GM21619 (cell line): Measurements from ENCODE around the gene OMA1.

Experiments
- ATAC-seq: cut with Tn5 transposase; IDR thresholded peaks from one replicate; pipeline ENCODE4 v1.9.1; 2021; ENCODE audit not compliant: unreplicated experiment

The OMA1 gene

DNA sequence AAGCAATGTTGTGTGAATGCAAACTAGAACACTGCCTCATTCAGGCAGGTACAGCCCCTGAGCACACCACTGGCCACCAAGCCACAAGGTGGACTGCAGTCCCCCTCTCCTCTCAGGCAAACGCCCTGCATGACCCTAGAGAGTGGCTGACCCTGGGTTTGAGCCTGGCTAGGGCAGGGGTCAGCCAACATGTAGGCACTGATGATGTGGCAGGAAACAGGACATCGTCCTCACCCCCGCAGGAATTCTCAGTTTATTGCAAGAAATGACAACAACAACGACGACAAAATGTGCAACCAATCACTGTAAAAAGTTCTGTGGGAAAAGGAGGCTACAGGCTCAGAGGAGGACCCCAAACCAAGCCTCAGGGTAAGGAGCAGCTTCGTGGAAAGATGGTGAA, 81.3 kb downstream of the OMA1 start:
- ATAC-seq = no peak

DNA sequence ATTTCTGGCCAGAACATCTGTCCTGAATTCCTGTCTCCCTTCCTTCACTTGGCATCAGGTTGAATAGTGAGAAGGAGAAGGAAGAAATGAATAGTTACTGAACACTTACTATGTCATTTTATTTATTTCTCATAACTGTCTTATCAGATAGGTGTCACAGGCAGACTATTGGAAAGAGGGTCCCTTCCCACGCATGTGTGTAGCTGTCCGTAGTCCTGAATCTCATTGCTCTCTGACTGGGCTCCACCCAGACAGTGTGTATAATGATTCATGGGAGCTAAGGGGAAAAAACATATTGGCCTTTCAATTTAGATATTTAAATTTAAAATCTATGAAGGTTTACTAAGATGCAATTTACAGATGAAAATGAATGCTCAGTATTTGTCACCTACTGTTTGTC, 86.1 kb downstream of the OMA1 start:
- ATAC-seq = no peak

- no peak for ATAC-seq
Measured at GRCh38 chr1:58459911-58460310, 86.6 kb downstream of the OMA1 start.

DNA sequence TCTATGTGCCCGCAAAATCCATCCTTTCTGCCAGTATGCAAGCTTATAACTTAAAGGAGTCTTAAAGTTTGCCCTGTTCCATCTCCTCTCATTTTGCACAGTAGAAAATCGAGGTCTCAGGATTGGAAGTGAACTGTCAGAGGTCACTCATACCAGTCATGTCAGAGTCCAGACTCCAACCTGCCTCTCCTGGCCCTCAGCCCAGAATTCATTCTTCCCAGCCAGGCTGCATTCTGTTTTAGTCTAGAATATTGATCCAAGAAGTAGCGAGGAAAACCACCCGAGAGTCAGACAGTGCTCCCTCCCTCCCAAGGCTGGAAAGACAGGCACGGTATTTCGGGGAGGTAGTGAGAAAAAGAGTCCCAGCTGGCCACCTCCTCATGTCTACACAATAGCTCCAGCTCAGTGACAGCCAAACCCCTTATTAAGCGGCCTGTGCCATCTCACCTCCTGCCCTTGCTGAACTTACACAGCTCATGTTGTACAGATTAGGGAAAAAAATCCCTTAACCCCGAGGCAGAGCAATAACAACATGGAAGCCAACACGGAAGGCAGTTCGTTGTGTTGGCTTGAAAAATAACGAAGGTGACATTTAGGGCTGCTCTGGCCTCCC, 89.4 kb downstream of the OMA1 start:
- ATAC-seq = no peak

GRCh38 chr1:58456470-58456869, 90.1 kb downstream of the OMA1 start:
- ATAC-seq = no peak

GRCh38 chr1:58454807-58455206, 91.7 kb downstream of the OMA1 start:
- ATAC-seq = no peak

DNA sequence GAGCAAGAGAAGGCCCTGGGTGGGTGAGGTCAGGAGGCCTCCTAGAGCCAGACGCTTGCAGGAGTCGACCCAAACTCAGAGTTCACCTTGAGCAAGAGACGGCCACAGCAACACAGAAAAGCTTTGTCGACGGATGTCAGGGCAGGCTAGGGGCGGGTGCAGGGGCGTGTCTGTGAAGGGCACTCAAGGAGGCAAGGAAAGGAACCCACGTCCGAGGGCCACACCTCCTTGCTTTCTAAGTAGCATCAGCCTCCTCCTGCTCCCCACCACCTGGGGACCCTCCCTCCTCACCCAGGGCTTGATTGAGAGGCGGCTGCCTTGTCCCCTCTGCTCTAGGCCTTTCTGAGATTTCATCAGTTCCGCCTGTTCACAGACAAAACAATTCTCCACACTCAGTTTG, 92.1 kb downstream of the OMA1 start:
- ATAC-seq = no peak

GRCh38 chr1:58451560-58452191, 94.8 kb downstream of the OMA1 start:
- no peak for ATAC-seq

- no peak for ATAC-seq
Measured at GRCh38 chr1:58447886-58448285, 98.6 kb downstream of the OMA1 start.

- ATAC-seq = no peak
Measured at GRCh38 chr1:58447042-58447441, 99.5 kb downstream of the OMA1 start.

DNA sequence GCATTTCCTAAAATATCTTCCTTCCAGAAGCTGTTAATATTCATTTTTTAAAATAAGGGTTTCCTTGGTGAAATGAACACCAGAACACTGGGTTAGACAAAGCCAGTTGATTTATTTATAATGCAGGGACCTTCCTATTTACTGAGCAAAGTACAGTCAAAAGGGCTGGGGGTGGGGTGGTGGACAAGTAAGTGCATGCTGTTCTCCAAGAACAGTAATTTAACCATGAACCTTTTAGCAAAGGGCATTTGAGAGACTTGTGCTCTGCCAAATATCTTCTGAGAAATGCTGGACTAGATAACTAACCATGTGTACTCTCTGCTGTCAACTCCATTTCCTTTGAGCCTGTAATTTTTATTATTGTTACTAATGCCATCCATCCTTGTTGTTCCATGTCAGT, 100.2 kb downstream of the OMA1 start:
- ATAC-seq = no peak

DNA sequence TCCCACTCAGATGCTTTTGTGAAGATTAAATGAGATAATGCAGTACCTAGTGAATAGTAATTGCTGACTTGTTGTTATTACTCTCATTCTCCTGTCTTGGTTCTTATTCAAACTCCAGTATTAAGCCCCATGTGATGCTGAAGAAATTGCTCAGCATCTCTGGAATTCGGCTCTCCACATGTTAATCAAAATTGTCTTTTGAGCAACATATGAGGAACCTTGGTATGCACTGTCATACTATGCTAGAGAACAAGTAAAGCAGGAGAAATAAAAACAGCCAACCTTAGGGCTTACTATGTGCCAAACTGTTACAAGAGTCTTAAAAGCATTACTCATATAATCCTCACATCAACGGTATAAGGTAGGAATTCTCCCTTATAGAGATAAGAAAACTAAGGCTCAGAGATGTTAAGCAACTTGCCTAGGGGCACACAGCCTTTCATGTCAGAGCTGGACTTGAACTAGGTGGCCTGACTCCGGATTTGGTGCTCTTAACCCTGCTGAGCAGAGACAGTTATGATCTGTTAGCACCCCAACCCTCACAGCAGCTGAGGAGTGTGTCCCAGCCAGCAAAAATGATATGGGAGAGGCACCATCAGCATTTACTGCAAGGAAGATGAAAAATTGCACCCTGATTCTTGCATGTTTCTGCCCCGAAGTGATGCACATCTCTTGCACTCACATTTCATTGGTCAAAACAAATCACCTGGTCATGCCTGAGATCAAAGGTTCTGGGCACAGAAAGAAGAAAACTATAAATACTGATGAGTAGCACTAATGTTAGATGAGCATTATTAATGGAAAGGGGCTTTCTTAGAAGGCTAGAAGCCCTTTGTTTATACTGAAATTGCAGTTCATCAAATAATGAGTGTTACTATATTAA, 102.3 kb downstream of the OMA1 start:
- no peak for ATAC-seq

DNA sequence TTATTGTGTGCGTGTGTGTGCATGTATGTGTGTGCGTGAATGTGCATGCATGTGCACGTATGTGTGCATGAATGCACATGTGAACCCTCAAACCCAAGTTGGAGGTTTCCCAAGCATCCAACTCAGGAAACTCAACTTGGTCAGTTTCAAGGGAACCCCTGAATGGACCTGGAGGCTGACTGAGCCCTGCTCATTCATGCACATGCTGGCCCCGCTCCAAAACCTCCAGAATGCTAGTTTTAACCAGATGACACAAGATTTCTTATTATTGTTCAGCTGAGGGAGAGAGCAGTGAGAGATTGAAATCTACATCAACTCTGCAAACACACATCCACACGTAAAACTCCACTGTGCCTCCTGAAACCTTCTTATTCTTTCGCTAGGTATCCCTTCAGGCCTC, 104.4 kb downstream of the OMA1 start:
- no peak for ATAC-seq

DNA sequence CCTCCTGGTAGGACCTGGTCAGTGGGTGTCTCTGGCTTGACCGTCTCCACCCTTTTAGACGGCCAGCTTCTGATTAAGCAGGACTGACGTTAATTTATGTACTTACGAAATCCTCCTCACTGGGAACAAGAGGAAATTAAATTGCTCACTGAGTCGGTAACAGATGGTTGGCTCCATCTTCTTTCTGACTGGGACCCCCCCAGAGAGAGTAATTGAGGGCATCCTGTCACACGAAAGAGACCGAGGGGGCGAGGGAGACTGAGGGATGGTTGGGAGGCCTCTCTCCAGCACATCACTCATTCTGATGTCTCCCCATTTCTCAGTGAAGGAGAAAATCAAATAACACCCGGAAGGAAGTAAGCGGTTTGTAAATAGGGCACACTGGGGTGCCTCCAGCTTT, 104.8 kb downstream of the OMA1 start:
- ATAC-seq = no peak

DNA sequence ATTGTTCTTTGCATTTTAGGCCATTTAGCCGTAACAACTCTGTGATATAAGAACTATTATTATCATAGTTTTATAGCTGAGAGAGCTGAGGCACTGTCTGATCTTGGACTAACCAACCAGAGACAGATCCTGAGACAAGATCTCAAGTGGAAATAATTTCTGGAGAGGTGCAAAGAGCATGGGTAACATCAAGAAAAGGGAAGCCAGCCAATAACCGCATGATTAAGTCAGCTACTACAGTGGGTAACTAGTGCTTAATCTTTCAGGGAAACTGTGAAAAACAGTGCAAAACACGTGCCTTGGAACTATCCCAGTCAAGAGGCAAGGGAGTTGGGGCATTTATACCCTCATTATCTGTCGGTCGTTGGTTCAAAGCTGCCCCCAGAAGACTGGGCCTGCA, 105.8 kb downstream of the OMA1 start:
- no peak for ATAC-seq

DNA sequence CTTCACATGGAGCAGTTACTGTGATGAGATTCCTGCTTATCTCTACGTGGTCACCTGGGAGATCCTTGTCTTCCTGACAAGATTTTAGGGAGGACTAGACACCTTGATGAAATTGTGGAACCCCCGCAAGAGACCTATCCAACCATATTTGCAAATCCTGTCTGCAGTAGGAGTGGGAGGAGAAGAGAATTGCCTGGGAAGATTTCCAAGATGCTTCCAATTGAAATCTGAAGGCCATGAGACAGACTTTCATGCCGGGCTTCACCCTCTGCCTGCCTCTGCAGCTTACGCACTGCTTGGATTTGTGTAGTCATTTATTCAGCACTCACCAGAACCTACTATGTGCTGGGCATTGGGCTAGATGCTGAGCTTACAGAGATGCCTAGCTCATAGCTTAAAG, 106.6 kb downstream of the OMA1 start:
- no peak for ATAC-seq

- no peak for ATAC-seq
Measured at GRCh38 chr1:58438468-58438867, 108.1 kb downstream of the OMA1 start.

- ATAC-seq = no peak
Measured at GRCh38 chr1:58437623-58438022, 108.9 kb downstream of the OMA1 start.

GRCh38 chr1:58436615-58437297, 109.8 kb downstream of the OMA1 start:
- ATAC-seq = no peak

- ATAC-seq = no peak
Measured at GRCh38 chr1:58435376-58435775, 111.2 kb downstream of the OMA1 start.

DNA sequence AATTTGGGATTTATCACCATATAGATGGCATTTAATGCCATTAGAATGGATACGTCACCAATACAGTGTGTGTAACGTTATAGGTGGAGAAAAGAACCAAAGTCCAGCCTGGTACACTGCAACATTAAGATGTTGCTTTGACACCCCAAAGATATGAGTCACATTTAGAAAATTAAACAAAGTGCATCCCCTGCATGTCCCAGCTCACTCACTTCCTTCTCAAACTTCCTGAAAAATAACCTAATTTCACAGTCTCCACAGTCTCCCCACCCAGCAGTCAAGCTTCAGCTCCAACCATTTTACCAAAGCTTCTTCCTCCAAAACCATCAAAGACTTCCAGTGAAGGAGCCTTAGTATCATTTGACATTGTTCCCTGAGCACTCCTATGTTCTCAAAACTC, 111.9 kb downstream of the OMA1 start:
- no peak for ATAC-seq

DNA sequence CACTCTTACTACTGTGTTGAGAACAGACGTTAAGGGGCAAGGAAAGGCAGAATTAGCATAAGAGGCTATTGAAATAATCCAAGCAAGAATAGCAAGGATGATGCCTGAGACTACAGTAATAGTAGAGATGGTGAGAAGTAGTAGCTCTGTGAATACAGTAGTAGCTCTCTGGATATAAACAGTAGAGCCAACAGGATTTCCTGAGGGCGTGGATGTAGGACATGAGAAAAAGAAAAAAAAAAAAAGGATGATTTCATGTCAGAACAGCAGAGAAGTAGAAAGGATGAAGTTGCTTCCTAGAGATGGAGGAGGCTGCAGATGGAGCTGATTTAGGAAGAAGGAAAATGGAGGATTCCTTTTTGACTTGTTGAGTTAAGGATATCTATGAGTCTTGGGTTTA, 112.3 kb downstream of the OMA1 start:
- ATAC-seq = no peak
